ENCODE results near the gene ACMSD. TPM values are rescaled to one million over a fixed set of nuclear protein-coding genes. Genes with fewer than 3 reads are reported as not detected.

The ACMSD gene
- total and polyA plus RNA-seq, 2 experiments from 2014 or later: 0.11 TPM; not detected in 1

GRCh38 chr2:134950886-134951285, 112.5 kb downstream of the ACMSD start:
- Mint-ChIP-seq H3K27ac (no peak overlapping the region), H3K4me1 (no peaks in the 10 kb centered on the region), H3K27me3 (ENCODE audit: insufficient read depth, low read depth, poor library complexity) (peaks cover 2% of the 10 kb centered on the region), H3K9me3 (no peaks in the 10 kb centered on the region), H3K4me3 (no peak overlapping the region), H3K36me3 (ENCODE audit: low read depth) (peaks cover 66% of the 10 kb centered on the region)
- no peak for ATAC-seq
- Histone ChIP-seq H3K4me2 (no peak overlapping the region), H3K27ac (ENCODE audit: low read depth) (no peak overlapping the region), H3K36me3 (ENCODE audit: insufficient read depth) (peaks cover 46% of the 10 kb centered on the region), H3K79me2 (replicated peaks; ENCODE audit: insufficient read depth) (peaks cover 37% of the 10 kb centered on the region; the same call in 1 of the 2 replicates), H4K20me1 (replicated peaks; ENCODE audit: insufficient read depth) (no peaks in the 10 kb centered on the region; the same call in 1 of the 2 replicates), H3K4me3 (no peak overlapping the region), H3K9me2 (ENCODE audit: insufficient read depth) (no peaks in the 10 kb centered on the region), H3K27me3 (ENCODE audit: insufficient read depth) (no peaks in the 10 kb centered on the region), H3K4me1 (ENCODE audit: insufficient read depth) (no peaks in the 10 kb centered on the region), H3F3A (replicated peaks; ENCODE audit: low read depth) (no peaks in the 10 kb centered on the region), H2AFZ (no peak overlapping the region)
- no peak for TF ChIP-seq CREB1 (CRISPR knock-in tag; IDR thresholded peaks at IDR 0.05; ENCODE audit: low read depth)
- TF ChIP-seq ZNF331 (CRISPR knock-in tag; IDR thresholded peaks at IDR 0.05; ENCODE audit: low read depth): no peak
- no peak for TF ChIP-seq JUNB (IDR thresholded peaks at IDR 0.05; ENCODE audit: unreplicated experiment)
- no peak for TF ChIP-seq ETS1 (IDR thresholded peaks at IDR 0.05)
- no peak for DNase-seq (ENCODE audit: low spot score)

Small RNAs within 50 kb of the gene (microRNA-seq; reads per million reads assigned to microRNA genes)
- not detected for gene MIR5590

Small RNAs within 50 kb of the gene (small RNA-seq; reads per million reads assigned to genes)
- gene AC110620.1 (ENCODE audit: low replicate concordance) (not detected), gene MIR5590 (ENCODE audit: low replicate concordance) (not detected)

Other genes starting within 250 kb of the ACMSD start
- gene TMEM163, start 119.6 kb upstream of the ACMSD start, total RNA-seq (2014; rRNA removed; shearing (Covaris generic)): 0.85 and 1.1 TPM in 2 replicates
- 1.3 and 1.8 TPM in 2 replicates for gene TMEM163, start 119.6 kb upstream of the ACMSD start, polyA plus RNA-seq (2016; fragmentation: Nextera tagmentation; extraction: Ambion mirVana)
- gene CCNT2, start 80.2 kb downstream of the ACMSD start, total RNA-seq (2014; rRNA removed; shearing (Covaris generic)): 46.5 and 48.1 TPM in 2 replicates
- gene CCNT2, start 80.2 kb downstream of the ACMSD start, polyA plus RNA-seq (2016; fragmentation: Nextera tagmentation; extraction: Ambion mirVana): 16.2 and 22.5 TPM in 2 replicates
- gene MAP3K19, start 208.8 kb downstream of the ACMSD start, total RNA-seq (2014; rRNA removed; shearing (Covaris generic)): not detected in 2 replicates
- gene MAP3K19, start 208.8 kb downstream of the ACMSD start, polyA plus RNA-seq (2016; fragmentation: Nextera tagmentation; extraction: Ambion mirVana): not detected in 2 replicates
- 32.2 and 40.4 TPM in 2 replicates for gene RAB3GAP1, start 213.7 kb downstream of the ACMSD start, total RNA-seq (2014; rRNA removed; shearing (Covaris generic))
- gene RAB3GAP1, start 213.7 kb downstream of the ACMSD start, polyA plus RNA-seq (2016; fragmentation: Nextera tagmentation; extraction: Ambion mirVana): 22.5 and 25.1 TPM in 2 replicates

Measured in GM23338 (cell line).